GM18502 (cell line): ENCODE data around the gene GPR137B.

ENCODE experiments used
- ATAC-seq: cut with Tn5 transposase; IDR thresholded peaks from one replicate; pipeline ENCODE4 v1.9.1; 2021; ENCODE audit warnings: mild to moderate bottlenecking; ENCODE audit not compliant: unreplicated experiment, poor library complexity

GPR137B gene

GRCh38 chr1:236142253-236143103 lies at the start of gene GPR137B:
GPR137B (plus strand) TSS chr1:236142539; CDS start chr1:236142623, 84 bp downstream.
- ATAC-seq: peak; percentile 70

- no peak for ATAC-seq
Measured at GRCh38 chr1:236092899-236093298, 49.4 kb upstream of the GPR137B start.

- ATAC-seq: no peak
Measured at GRCh38 chr1:236095705-236096520, 46.4 kb upstream of the GPR137B start.

DNA sequence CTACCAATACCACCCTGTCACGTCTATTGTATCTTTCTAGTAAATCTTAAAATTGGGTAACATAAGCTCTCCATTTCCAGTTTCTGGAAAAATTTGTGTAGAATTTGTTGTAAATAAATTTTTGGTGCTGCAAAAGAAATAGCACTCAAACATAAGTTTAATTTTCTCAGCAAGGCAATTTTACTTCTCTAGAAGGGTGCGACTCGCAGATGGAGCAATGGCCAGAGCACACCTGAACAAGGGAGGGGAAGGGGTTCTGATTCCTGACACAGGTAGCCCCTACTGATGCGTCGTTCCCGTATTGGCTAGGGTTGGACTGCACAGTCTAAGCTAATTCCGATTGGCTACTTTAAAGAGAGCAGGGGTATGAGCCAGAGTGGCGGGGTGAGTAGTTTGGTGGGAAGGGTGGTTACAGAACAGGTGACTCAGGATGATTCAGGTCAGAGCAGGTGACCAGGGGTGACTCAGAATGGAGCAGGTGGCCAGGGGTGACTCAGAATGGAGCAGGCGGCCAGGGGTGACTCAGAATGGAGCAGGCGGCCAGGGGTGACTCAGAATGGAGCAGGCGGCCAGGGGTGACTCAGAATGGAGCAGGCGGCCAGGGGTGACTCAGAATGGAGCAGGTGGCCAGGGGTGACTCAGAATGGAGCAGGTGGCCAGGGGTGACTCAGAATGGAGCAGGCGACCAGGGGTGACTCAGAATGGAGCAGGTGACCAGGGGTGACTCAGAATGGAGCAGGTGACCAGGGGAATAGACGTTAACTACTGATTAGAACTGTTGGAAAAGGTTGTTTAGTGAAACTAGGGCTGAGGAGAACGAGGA lies 45.5 kb upstream of the GPR137B start:
- peak; percentile 55 for ATAC-seq

DNA sequence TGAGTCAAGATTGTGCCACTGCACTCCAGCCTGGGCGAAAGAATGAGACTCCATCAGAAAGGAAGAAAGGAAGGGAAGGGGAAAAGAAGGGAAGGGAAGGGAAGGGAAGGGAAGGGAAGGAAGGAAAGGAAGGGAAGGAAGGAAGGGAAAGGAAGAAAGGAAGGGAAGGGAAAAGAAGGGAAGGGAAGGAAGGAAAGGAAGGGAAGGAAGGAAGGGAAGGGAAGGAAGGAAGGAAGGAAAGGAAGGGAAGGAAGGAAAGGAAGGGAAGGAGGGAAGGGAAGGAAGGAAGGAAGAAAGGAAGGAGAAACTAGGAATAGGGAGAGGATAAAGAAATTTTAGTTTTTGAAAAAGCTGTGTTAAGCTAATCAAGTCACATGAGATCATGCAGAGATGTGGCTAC lies 44.1 kb upstream of the GPR137B start:
- no peak for ATAC-seq

DNA sequence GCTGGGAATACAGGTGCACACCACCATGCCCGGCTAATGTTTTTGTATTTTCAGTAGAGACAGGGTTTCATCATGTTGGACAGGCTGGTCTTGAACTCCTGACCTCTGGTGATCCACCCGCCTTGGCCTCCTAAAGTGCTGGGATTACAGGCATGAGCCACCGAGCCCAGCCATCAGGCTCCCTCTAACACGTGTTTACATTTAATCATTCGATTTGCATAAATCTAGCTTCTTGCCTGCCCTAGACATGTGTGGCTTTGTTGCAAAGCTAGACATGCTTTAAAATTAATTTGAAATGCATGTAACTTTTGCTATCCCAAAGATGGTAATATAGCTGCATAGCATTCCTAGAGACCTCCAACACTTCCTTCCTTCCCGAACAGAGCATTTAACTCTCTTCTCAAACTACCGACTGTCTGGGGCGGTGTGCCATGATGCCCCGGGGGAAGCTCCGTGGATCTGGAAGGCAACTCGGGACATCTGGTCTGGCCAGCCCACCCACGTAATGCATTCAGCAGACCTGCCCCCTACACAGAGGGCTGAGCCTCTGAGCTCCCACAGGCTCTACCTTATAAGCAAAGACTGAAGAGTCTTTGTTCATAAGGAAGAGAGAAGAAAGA lies 42.9 kb upstream of the GPR137B start:
- no peak for ATAC-seq

DNA sequence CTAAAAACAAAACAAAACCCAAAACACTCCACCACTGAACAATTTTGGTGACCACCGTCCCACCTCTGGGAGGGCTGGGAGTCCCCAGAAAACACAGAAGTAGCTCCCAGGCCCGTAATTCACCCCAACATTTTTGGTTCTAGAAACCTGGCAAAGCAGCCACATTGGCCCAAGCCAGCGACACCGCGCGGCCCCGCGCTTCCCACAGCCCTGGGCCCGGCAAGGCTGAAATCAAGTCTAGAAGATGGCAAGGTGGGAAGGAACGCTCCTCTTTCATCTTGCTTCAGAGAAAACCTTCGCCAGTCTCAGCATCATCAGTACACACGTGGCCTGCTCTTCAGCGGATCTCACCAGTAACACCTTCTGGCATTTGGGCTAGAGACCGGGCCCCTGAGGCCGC lies 41.5 kb upstream of the GPR137B start:
- ATAC-seq: no peak

DNA sequence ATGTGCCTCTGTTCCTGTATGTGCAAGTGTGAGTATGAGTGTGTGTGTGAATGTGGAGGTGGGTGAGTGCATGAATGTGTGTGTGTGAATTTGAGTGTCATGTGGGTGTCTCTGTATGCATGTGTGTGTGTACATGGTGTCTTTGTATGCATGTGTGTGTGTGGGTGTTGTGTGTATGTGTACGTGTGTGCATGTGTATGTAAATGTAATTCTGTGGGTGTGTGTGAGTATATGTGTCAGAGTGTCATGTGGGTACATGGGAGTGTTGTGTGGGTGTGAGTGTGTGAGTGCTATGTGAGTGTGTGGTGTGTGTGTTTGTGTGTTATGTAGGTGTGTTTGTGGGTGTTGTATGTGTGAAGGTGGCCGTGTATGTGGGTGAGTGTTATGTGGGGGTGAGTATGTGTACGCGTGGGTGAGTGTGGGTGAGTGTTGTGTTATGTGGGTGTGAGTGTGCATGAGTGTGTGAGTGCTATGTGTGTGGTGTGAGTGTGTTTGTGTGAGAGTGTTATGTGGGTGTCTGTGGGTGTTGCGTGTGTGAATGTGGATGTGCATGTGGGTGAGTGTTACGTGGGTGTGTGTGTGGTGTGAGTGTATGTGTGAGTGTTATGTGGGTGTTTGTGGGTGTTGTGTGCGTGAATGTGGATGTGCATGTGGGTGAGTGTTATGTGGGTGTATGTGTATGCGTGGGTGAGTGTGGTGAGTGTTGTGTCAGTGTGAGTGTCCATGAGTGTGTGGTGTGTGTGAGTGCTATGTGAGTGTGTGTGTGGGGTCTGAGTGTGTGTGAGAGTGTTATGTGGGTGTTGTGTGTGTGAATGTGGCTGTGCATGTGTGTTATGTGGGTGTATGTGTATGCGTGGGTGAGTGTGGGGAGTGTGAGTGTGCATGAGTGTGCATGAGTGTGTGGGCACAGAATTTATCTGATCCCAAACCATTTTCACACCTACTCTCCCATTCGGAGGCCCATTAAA lies 40.8 kb upstream of the GPR137B start:
- no peak for ATAC-seq

- ATAC-seq: no peak
Measured at GRCh38 chr1:236102611-236103010, 39.7 kb upstream of the GPR137B start.

DNA sequence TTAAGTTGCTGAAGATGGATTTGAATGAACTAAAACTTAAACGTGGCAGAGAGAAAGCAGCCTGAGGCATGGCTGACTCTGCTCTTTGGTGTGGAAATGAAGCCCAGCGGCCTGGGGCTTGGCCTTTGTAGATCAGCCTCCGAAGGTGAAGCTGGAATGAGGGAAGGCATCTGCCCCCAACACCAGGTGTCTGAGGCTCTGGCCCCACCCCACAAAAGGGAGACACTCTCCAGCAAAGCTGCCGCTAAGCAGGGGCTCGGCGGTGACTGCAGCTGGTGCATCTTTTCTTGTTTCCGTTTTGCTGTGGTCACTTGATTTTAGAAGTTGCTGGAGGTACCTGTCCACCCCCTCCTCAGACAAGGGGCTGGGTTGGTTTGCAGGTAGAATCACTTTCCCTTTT lies 39.3 kb upstream of the GPR137B start:
- ATAC-seq: no peak

DNA sequence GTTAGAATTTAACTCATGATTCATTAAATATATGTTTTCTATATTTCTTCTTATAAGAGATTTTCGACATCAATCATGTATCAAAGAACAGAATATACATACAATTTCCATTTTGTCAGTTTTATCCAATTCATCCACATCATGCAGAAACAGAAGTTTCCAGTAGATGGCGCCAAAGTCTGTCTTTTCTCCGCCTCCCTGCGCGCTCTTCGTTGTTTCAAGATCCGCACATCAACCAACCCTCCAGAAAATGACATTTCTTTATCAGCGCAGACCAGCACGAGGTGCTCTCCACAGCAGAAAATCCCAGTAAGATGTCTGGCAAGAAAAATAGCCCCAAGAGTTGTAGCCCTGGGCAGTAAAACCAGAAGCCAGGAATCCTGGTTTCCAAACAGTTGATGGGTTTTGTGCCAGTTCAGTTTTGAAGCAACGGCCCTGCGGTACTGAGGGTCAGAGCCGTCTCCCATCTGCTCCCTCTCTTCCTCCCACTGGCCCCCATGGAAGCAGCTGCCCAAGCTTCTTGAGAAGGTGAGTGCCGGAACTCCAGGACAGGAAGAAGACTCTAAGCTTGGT lies 38.6 kb upstream of the GPR137B start:
- peak; percentile 44 for ATAC-seq

- ATAC-seq: no peak
Measured at GRCh38 chr1:236107121-236107907, 35.0 kb upstream of the GPR137B start.

- ATAC-seq: no peak
Measured at GRCh38 chr1:236108027-236108648, 34.2 kb upstream of the GPR137B start.

DNA sequence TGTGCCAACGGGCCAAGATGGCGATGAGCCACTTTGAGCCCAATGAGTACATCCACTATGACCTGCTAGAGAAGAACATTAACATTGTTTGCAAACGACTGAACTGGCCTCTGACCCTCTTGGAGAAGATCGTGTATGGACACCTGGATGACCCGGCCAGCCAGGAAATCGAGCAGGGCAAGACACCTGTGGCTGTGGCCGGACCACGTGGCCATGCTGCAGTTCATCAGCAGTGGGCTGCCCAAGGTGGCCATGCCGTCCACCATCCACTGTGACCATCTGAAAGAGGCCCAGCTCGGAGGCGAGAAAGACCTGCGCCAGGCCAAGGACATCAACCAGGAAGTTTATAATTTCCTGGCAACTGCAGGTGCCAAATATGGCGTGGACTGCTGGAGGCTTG lies 32.2 kb upstream of the GPR137B start:
- no peak for ATAC-seq

GRCh38 chr1:236111527-236112331 lies 30.6 kb upstream of the GPR137B start:
- ATAC-seq: no peak

- ATAC-seq: no peak
Measured at GRCh38 chr1:236112332-236112627, 30.1 kb upstream of the GPR137B start.
